ENCODE measurements around the gene SLC66A2. TPM values are rescaled to one million over a fixed set of nuclear protein-coding genes. Genes with fewer than 3 reads are reported as not detected.
"Not testable (repeated sequence)": the region's sequence is repeated elsewhere in the genome, so short reads cannot be mapped to it uniquely, and the experiment has no call there.

The SLC66A2 gene
- total RNA-seq, 1 experiment from 2014 or later, result 19.5 TPM

- ChIA-PET POLR2A (no interaction called here), CTCF (no interaction called here)
- H3K36me3 Mint-ChIP-seq (ENCODE audit: insufficient read depth, unreplicated experiment), result no peaks in the 10 kb centered on the region
- no peak for DNase-seq
- TF ChIP-seq, protein P1, sequence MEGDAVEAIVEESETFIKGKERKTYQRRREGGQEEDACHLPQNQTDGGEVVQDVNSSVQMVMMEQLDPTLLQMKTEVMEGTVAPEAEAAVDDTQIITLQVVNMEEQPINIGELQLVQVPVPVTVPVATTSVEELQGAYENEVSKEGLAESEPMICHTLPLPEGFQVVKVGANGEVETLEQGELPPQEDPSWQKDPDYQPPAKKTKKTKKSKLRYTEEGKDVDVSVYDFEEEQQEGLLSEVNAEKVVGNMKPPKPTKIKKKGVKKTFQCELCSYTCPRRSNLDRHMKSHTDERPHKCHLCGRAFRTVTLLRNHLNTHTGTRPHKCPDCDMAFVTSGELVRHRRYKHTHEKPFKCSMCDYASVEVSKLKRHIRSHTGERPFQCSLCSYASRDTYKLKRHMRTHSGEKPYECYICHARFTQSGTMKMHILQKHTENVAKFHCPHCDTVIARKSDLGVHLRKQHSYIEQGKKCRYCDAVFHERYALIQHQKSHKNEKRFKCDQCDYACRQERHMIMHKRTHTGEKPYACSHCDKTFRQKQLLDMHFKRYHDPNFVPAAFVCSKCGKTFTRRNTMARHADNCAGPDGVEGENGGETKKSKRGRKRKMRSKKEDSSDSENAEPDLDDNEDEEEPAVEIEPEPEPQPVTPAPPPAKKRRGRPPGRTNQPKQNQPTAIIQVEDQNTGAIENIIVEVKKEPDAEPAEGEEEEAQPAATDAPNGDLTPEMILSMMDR (IDR thresholded peaks at IDR 0.05; ENCODE audit: insufficient read depth in 1 of 2, low read depth in 1 of 2, low read length in 1 of 2, severe bottlenecking in 1 of 2, unreplicated experiment in 1 of 2), result no peak
- no peaks in the 10 kb centered on the region for H3K4me1 Mint-ChIP-seq (ENCODE audit: low read depth, unreplicated experiment)
- intact Hi-C loops (cut with micrococcal nuclease; ENCODE audit: unreplicated experiment), result no loop called here
- no TSS peak for BruUV-seq (replicated peaks)
- Histone ChIP-seq H3K36me3 (ENCODE audit: control insufficient read depth, insufficient read depth, low read length) (no peaks in the 10 kb centered on the region), H3K27me3 (replicated peaks; ENCODE audit: control insufficient read depth, insufficient read depth, low read length) (no peaks in the 10 kb centered on the region), H3K9me3 (no peaks in the 10 kb centered on the region), H3K4me1 (no peaks in the 10 kb centered on the region), H3K4me3 (ENCODE audit: low read depth, low read length) (no peak overlapping the region)
- no peak overlapping the region for H3K27ac Mint-ChIP-seq (ENCODE audit: unreplicated experiment)
- no peaks in the 10 kb centered on the region for H3K9me3 Mint-ChIP-seq (ENCODE audit: unreplicated experiment)
- no peaks in the 10 kb centered on the region for H3K27me3 Mint-ChIP-seq (ENCODE audit: insufficient read depth, unreplicated experiment)
- H3K4me3 Mint-ChIP-seq (ENCODE audit: unreplicated experiment), result no peak overlapping the region
Observed at GRCh38 chr18:79868168-79868784, 83.2 kb downstream of the SLC66A2 start.

DNA sequence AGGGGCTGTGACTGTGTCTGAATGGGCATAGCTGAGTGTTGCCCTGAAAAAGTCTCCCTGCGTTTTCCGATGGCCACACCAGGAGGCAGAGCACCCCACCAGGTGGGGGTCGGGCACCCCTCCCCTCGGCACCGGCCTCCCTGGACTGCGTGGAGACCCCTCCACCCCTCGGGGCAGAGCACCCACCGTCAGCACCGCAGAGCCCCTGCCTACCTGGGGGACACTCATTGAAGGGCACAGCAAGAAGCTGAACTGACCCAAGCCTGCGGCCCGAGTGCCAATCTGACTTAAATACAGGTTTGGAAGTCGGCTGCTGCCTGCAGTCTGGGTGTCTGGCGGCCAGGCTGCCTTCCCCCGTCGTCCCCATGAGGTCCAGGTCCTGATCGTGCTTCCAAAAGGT is 83.8 kb downstream of the SLC66A2 start:
- no peak overlapping the region for H3K4me3 ChIP-seq (ENCODE audit: low read depth, low read length)
- ChIA-PET POLR2A (no interaction called here), CTCF (no interaction called here)
- no peak for DNase-seq
- TF ChIP-seq, protein P1 (IDR thresholded peaks at IDR 0.05; ENCODE audit: insufficient read depth in 1 of 2, low read depth in 1 of 2, low read length in 1 of 2, severe bottlenecking in 1 of 2, unreplicated experiment in 1 of 2), result no peak
- Mint-ChIP-seq H3K9me3 (ENCODE audit: unreplicated experiment) (no peaks in the 10 kb centered on the region), H3K27me3 (ENCODE audit: insufficient read depth, unreplicated experiment) (no peaks in the 10 kb centered on the region), H3K36me3 (ENCODE audit: insufficient read depth, unreplicated experiment) (no peaks in the 10 kb centered on the region), H3K4me3 (ENCODE audit: unreplicated experiment) (no peak overlapping the region), H3K27ac (ENCODE audit: unreplicated experiment) (no peak overlapping the region), H3K4me1 (ENCODE audit: low read depth, unreplicated experiment) (no peaks in the 10 kb centered on the region)
- no peaks in the 10 kb centered on the region for H3K4me1 ChIP-seq
- intact Hi-C loops (cut with micrococcal nuclease; ENCODE audit: unreplicated experiment), result no loop called here
- no TSS peak for BruUV-seq (replicated peaks)
- H3K36me3 ChIP-seq (ENCODE audit: control insufficient read depth, insufficient read depth, low read length), result no peaks in the 10 kb centered on the region
- no peaks in the 10 kb centered on the region for H3K27me3 ChIP-seq (replicated peaks; ENCODE audit: control insufficient read depth, insufficient read depth, low read length)
- no peaks in the 10 kb centered on the region for H3K9me3 ChIP-seq

- Mint-ChIP-seq H3K27me3 (ENCODE audit: insufficient read depth, unreplicated experiment) (no peaks in the 10 kb centered on the region), H3K9me3 (ENCODE audit: unreplicated experiment) (no peaks in the 10 kb centered on the region), H3K4me3 (ENCODE audit: unreplicated experiment) (no peak overlapping the region), H3K4me1 (ENCODE audit: low read depth, unreplicated experiment) (no peaks in the 10 kb centered on the region), H3K27ac (ENCODE audit: unreplicated experiment) (no peak overlapping the region), H3K36me3 (ENCODE audit: insufficient read depth, unreplicated experiment) (no peaks in the 10 kb centered on the region)
- ChIA-PET POLR2A (no interaction called here), CTCF (no interaction called here)
- Histone ChIP-seq H3K27me3 (replicated peaks; ENCODE audit: control insufficient read depth, insufficient read depth, low read length) (no peaks in the 10 kb centered on the region), H3K36me3 (ENCODE audit: control insufficient read depth, insufficient read depth, low read length) (no peaks in the 10 kb centered on the region), H3K4me3 (ENCODE audit: low read depth, low read length) (no peak overlapping the region), H3K4me1 (no peaks in the 10 kb centered on the region), H3K9me3 (no peaks in the 10 kb centered on the region)
- intact Hi-C loops (cut with micrococcal nuclease; ENCODE audit: unreplicated experiment), result no loop called here
- no TSS peak for BruUV-seq (replicated peaks)
- DNase-seq, result no peak
- TF ChIP-seq, protein P1 (IDR thresholded peaks at IDR 0.05; ENCODE audit: insufficient read depth in 1 of 2, low read depth in 1 of 2, low read length in 1 of 2, severe bottlenecking in 1 of 2, unreplicated experiment in 1 of 2), result no peak
Observed at GRCh38 chr18:79866889-79867574, 84.4 kb downstream of the SLC66A2 start.

GRCh38 chr18:79865951-79866350 is 85.5 kb downstream of the SLC66A2 start:
- H3K27me3 ChIP-seq (replicated peaks; ENCODE audit: control insufficient read depth, insufficient read depth, low read length); H3K27ac Mint-ChIP-seq (ENCODE audit: unreplicated experiment); DNase-seq; H3K9me3 Mint-ChIP-seq (ENCODE audit: unreplicated experiment); H3K4me1 Mint-ChIP-seq (ENCODE audit: low read depth, unreplicated experiment); H3K4me3 ChIP-seq (ENCODE audit: low read depth, low read length); intact Hi-C loops (cut with micrococcal nuclease; ENCODE audit: unreplicated experiment); H3K4me1 ChIP-seq; H3K27me3 Mint-ChIP-seq (ENCODE audit: insufficient read depth, unreplicated experiment); H3K36me3 ChIP-seq (ENCODE audit: control insufficient read depth, insufficient read depth, low read length); CTCF ChIA-PET; BruUV-seq (replicated peaks); H3K36me3 Mint-ChIP-seq (ENCODE audit: insufficient read depth, unreplicated experiment); POLR2A ChIA-PET; H3K4me3 Mint-ChIP-seq (ENCODE audit: unreplicated experiment); H3K9me3 ChIP-seq: not testable (repeated sequence)

DNA sequence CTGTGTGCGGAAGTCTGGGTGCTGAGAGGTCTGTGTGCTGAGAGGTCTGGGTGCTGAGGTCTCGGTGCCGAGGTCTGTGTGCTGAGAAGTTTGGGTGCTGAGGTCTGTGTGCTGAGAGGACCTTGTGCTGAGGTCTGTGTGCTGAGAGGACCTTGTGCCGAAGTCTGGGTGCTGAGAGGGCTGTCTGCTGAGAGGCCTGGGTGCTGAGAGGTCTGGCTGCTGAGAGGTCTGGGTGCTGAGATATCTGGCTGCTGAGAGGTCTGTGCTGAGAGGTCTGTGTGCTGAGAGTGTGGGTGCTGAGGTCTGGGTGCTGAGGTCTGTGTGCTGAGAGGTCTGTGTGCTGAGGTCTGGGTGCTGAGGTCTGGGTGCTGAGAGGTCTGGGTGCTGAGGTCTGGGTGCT is 86.5 kb downstream of the SLC66A2 start:
- H3K4me1 ChIP-seq; H3K27me3 Mint-ChIP-seq (ENCODE audit: insufficient read depth, unreplicated experiment); H3K4me3 Mint-ChIP-seq (ENCODE audit: unreplicated experiment); H3K9me3 ChIP-seq; H3K4me1 Mint-ChIP-seq (ENCODE audit: low read depth, unreplicated experiment); H3K9me3 Mint-ChIP-seq (ENCODE audit: unreplicated experiment); BruUV-seq (replicated peaks); CTCF ChIA-PET; H3K36me3 ChIP-seq (ENCODE audit: control insufficient read depth, insufficient read depth, low read length); H3K27ac Mint-ChIP-seq (ENCODE audit: unreplicated experiment); intact Hi-C loops (cut with micrococcal nuclease; ENCODE audit: unreplicated experiment); H3K4me3 ChIP-seq (ENCODE audit: low read depth, low read length); H3K27me3 ChIP-seq (replicated peaks; ENCODE audit: control insufficient read depth, insufficient read depth, low read length); DNase-seq; H3K36me3 Mint-ChIP-seq (ENCODE audit: insufficient read depth, unreplicated experiment); POLR2A ChIA-PET: not testable (repeated sequence)
